ENCODE results near the gene SYNE2.

- TF ChIP-seq, protein P1, sequence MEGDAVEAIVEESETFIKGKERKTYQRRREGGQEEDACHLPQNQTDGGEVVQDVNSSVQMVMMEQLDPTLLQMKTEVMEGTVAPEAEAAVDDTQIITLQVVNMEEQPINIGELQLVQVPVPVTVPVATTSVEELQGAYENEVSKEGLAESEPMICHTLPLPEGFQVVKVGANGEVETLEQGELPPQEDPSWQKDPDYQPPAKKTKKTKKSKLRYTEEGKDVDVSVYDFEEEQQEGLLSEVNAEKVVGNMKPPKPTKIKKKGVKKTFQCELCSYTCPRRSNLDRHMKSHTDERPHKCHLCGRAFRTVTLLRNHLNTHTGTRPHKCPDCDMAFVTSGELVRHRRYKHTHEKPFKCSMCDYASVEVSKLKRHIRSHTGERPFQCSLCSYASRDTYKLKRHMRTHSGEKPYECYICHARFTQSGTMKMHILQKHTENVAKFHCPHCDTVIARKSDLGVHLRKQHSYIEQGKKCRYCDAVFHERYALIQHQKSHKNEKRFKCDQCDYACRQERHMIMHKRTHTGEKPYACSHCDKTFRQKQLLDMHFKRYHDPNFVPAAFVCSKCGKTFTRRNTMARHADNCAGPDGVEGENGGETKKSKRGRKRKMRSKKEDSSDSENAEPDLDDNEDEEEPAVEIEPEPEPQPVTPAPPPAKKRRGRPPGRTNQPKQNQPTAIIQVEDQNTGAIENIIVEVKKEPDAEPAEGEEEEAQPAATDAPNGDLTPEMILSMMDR (IDR thresholded peaks at IDR 0.05; ENCODE audit: insufficient read depth, low read depth, low read length): no peak
- TF ChIP-seq EZH2 (IDR thresholded peaks at IDR 0.05; ENCODE audit: insufficient read depth, low read length): no peak
Observed at GRCh38 chr14:64092338-64092737, 239.5 kb downstream of the SYNE2 start.

Data from astrocyte (in vitro differentiated cells and primary cell).